Panc1 (cell line): ENCODE results near the gene PIAS4. TPM values are rescaled to one million over a fixed set of nuclear protein-coding genes. Genes with fewer than 3 reads are reported as not detected.

Experiments
- ATAC-seq: fragments of 200-7000 bp; cut with Tn5 transposase; 2 replicates; pipeline ENCODE4 v1.9.1; 2020; ENCODE audit warnings: mild to moderate bottlenecking, moderate library complexity
- BruUV-seq: library from RNA; stranded (reverse); fragments of 400-500 nt; replicated peaks from 2 replicates; lab custom pipeline; 2021; lab: Mats Ljungman, UMichigan
- CTCF ChIA-PET: fragments of 300-600 bp; sonication (Branson Sonifier 250); formaldehyde crosslinking; loops from one replicate; lab custom pipeline; 2022; ENCODE audit warnings: antibody characterized with exemption; lab: Charles Lee
- POLR2A ChIA-PET: fragments of 300-600 bp; sonication (Branson Sonifier 250); formaldehyde crosslinking; loops from one replicate; lab custom pipeline; 2022; ENCODE audit warnings: antibody characterized with exemption; lab: Charles Lee
- DNase-seq: peaks from one replicate; pipeline ENCODE4 v3.0.0-alpha.2; 2010; ENCODE audit warnings: low read depth, low spot score
- H3K27ac ChIP-seq: 2 replicates; pipeline ENCODE4 v1.5.1; 2011; ENCODE audit warnings: mild to moderate bottlenecking, low read length, inconsistent platforms
- H3K27me3 ChIP-seq: fragments of 200-500 bp; sonication (Bioruptor generic); 2 replicates; pipeline ENCODE4 v1.6.0; 2014; ENCODE audit warnings: low read length, inconsistent platforms; ENCODE audit not compliant: control insufficient read depth, insufficient read depth
- H3K36me3 ChIP-seq: fragments of 200-500 bp; sonication (Bioruptor generic); 2 replicates; pipeline ENCODE4 v1.5.1; 2014; ENCODE audit warnings: inconsistent platforms, mild to moderate bottlenecking, low read length, moderate library complexity; ENCODE audit not compliant: control insufficient read depth, insufficient read depth
- H3K4me1 ChIP-seq: 2 replicates; pipeline ENCODE4 v1.5.1; 2011; ENCODE audit warnings: inconsistent platforms, mild to moderate bottlenecking, low read length, moderate library complexity; ENCODE audit not compliant: control insufficient read depth, insufficient read depth
- H3K4me3 ChIP-seq, 2 experiments: 2 replicates each; pipeline ENCODE4 v1.5.1; 2011 to 2012; ENCODE audit warnings: low read depth in 2 of 2, low read length in 2 of 2, mild to moderate bottlenecking in 2 of 2, inconsistent platforms in 1 of 2, moderate library complexity in 1 of 2
- H3K9me3 ChIP-seq: fragments of 200-500 bp; sonication (Bioruptor generic); 2 replicates; pipeline ENCODE4 v1.5.1; 2014; ENCODE audit warnings: low read depth, mild to moderate bottlenecking, inconsistent platforms, low read length, moderate library complexity; ENCODE audit not compliant: control insufficient read depth, insufficient read depth
- CTCF ChIP-seq: fragments of 450-650 bp; IDR thresholded peaks from 2 replicates; pipeline ENCODE4 v1.5.1; 2017; ENCODE audit warnings: mild to moderate bottlenecking
- POLR2AphosphoS5 ChIP-seq: IDR thresholded peaks from 2 replicates; pipeline ENCODE4 v1.6.1; 2012; ENCODE audit warnings: mild to moderate bottlenecking, low read depth, low read length, moderate library complexity
- REST ChIP-seq, 2 experiments: IDR thresholded peaks; 2 replicates each; pipeline ENCODE4 v1.6.1; 2011 to 2012; ENCODE audit warnings: low read depth in 2 of 2, control low read depth in 1 of 2, low read length in 1 of 2, mild to moderate bottlenecking in 1 of 2, moderate library complexity in 1 of 2; ENCODE audit not compliant: insufficient read depth in 1 of 2
- SIN3A ChIP-seq: IDR thresholded peaks from 2 replicates; pipeline ENCODE4 v1.6.1; 2012; ENCODE audit warnings: low read depth, mild to moderate bottlenecking, low read length, moderate library complexity, borderline replicate concordance; ENCODE audit not compliant: insufficient read depth
- TCF7L2 ChIP-seq: IDR thresholded peaks from 2 replicates; pipeline ENCODE4 v1.6.1; 2011; ENCODE audit warnings: mild to moderate bottlenecking, low read depth, low read length, inconsistent platforms
- in situ Hi-C: cut with HindIII; loops from 2 replicates; pipeline ENCODE4 v1.10.0; 2016; ENCODE audit warnings: low sequenced_read_pairs, low pct_unique_long_range_greater_than_20kb
- intact Hi-C: fragments of 100-400 bp; cut with micrococcal nuclease; formaldehyde crosslinking; loops from one replicate; pipeline ENCODE4 v1.10.0; 2022; ENCODE audit not compliant: unreplicated experiment
- total RNA-seq: library from RNA; stranded (reverse); gene quantifications from one replicate; pipeline ENCODE4 v1.2.1, GENCODE V29; 2021; ENCODE audit not compliant: unreplicated experiment

PIAS4 gene
- total RNA-seq, 1 experiment from 2014 or later = 36.7 TPM

GRCh38 chr19:3961007-3961406, 46.5 kb upstream of the PIAS4 start:
- Histone ChIP-seq H3K27ac (no peak overlapping the region), H3K36me3 (peaks cover 3% of the 10 kb centered on the region), H3K9me3 (no peaks in the 10 kb centered on the region), H3K4me3 (no peak overlapping the region), H3K27me3 (no peaks in the 10 kb centered on the region), H3K4me1 (no peaks in the 10 kb centered on the region)
- in situ Hi-C loops = no loop called here
- no TSS peak for BruUV-seq
- TF ChIP-seq CTCF = no peak
- no peak for TF ChIP-seq SIN3A
- TF ChIP-seq REST (IDR thresholded peaks at IDR 0.05; ENCODE audit: insufficient read depth in 1 of 2, low read depth in 2 of 2, low read length in 1 of 2) = no peak
- no peak for TF ChIP-seq TCF7L2
- no peak for TF ChIP-seq POLR2AphosphoS5
- ChIA-PET CTCF (no interaction called here), POLR2A (no interaction called here)
- intact Hi-C loops = no loop called here
- ATAC-seq (no peak), DNase-seq (no peak)

GRCh38 chr19:3963458-3964255, 43.9 kb upstream of the PIAS4 start:
- no TSS peak for BruUV-seq
- H3K4me1 ChIP-seq = peaks cover 3% of the 10 kb centered on the region
- ChIA-PET CTCF (no interaction called here), POLR2A (no interaction called here)
- no peaks in the 10 kb centered on the region for H3K27me3 ChIP-seq
- H3K9me3 ChIP-seq = no peaks in the 10 kb centered on the region
- no peak for TF ChIP-seq REST (IDR thresholded peaks at IDR 0.05; ENCODE audit: insufficient read depth in 1 of 2, low read depth in 2 of 2, low read length in 1 of 2)
- no peak for TF ChIP-seq SIN3A
- no peak for TF ChIP-seq TCF7L2
- no peak for TF ChIP-seq POLR2AphosphoS5
- no peak for TF ChIP-seq CTCF
- H3K27ac ChIP-seq = no peak overlapping the region
- in situ Hi-C loops = no loop called here
- intact Hi-C loops = no loop called here
- H3K4me3 ChIP-seq = no peak overlapping the region
- peaks cover 3% of the 10 kb centered on the region for H3K36me3 ChIP-seq
- ATAC-seq = no peak
- DNase-seq = no peak
